ENCODE measurements around the gene FGF16.
"Not testable (repeated sequence)": the region's sequence is repeated elsewhere in the genome, so short reads cannot be mapped to it uniquely, and the experiment has no call there.

The FGF16 gene

GRCh38 chrX:77447653-77448569 is 722 bp downstream of the FGF16 start:
- no peak for DNase-seq

- no peak for DNase-seq
Measured at GRCh38 chrX:77450415-77450814, 3.2 kb downstream of the FGF16 start.

GRCh38 chrX:77450996-77451395 is 3.8 kb downstream of the FGF16 start:
- DNase-seq: no peak

- no peak for DNase-seq
Measured at GRCh38 chrX:77453190-77453589, 6.0 kb downstream of the FGF16 start.

GRCh38 chrX:77455437-77455836 is 8.2 kb downstream of the FGF16 start:
- DNase-seq: no peak

GRCh38 chrX:77484045-77484444 is 36.9 kb downstream of the FGF16 start:
- no peak for DNase-seq

- DNase-seq: no peak
Measured at GRCh38 chrX:77493677-77494553, 46.7 kb downstream of the FGF16 start.

GRCh38 chrX:77500164-77500563 is 53.0 kb downstream of the FGF16 start:
- DNase-seq: not testable (repeated sequence)

- DNase-seq: no peak
Measured at GRCh38 chrX:77502951-77503525, 55.8 kb downstream of the FGF16 start.

GRCh38 chrX:77505227-77505626 is 58.0 kb downstream of the FGF16 start:
- no peak for DNase-seq
